ENCODE data around the gene BLVRB. TPM values are rescaled to one million over a fixed set of nuclear protein-coding genes. Genes with fewer than 3 reads are reported as not detected.
A peak's percentile ranks its signal among the peaks of the same experiment; 100 is the strongest.

Gene BLVRB
- total RNA-seq, 1 experiment from 2014 or later = 44.0 TPM

DNA sequence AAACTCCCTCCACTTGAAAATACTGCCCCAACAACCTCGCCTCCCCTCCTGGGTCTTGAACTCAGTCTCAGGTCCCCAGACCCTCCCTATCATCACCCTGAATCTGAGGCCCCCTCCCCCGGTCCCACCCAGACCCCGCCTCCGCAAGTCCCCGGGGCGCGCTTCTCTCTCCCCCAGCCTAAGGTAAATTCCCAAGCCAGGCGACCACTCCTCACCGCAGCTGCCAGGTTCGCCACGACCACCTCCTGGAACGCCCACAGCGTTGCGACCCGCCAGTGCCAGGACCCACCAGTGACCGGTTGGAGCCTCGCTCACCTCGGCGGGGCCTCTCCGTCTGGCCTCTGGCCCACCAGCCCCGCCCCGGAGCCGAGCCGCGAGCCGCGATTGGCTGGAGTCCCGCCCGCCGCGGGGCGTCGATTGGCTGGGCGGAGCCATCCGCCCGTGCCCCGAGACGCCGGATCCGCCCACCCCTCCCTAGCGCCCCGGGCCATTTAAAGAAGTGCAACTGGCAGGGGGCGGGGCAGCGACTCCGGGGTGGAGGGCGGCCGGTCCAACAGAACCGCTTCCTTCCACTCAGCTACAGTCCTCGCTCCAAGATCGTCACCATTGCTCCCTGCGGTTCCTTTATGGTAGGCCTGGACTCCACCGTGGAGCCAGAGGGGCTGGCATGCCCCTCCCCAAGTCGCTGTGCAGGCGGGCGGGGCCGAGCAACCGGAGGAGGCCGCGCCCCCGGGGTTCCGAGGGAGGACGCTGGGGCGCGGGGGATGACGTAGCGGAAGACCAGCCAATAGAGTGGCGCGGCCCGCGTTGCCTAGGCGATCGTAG is 21.3 kb downstream of the BLVRB start, which contains the start of gene SERTAD3:
Gene SERTAD3, minus strand, starts transcription at position 336 of the 825 bp plus-strand sequence. CDS start 2,255 bp downstream, outside the sequence.
- Mint-ChIP-seq H3K27me3 (ENCODE audit: insufficient read depth, unreplicated experiment) (no peaks in the 10 kb centered on the region), H3K9me3 (ENCODE audit: unreplicated experiment) (no peaks in the 10 kb centered on the region), H3K27ac (ENCODE audit: low read depth, unreplicated experiment) (peak within 1 kb of the TSS; percentile 92), H3K36me3 (ENCODE audit: insufficient read depth, unreplicated experiment) (peaks cover 52% of the 10 kb centered on the region), H3K4me1 (ENCODE audit: insufficient read depth, unreplicated experiment) (peaks cover 22% of the 10 kb centered on the region), H3K4me3 (ENCODE audit: unreplicated experiment) (peak within 1 kb of the TSS; percentile 100)
- TF ChIP-seq, protein P1, sequence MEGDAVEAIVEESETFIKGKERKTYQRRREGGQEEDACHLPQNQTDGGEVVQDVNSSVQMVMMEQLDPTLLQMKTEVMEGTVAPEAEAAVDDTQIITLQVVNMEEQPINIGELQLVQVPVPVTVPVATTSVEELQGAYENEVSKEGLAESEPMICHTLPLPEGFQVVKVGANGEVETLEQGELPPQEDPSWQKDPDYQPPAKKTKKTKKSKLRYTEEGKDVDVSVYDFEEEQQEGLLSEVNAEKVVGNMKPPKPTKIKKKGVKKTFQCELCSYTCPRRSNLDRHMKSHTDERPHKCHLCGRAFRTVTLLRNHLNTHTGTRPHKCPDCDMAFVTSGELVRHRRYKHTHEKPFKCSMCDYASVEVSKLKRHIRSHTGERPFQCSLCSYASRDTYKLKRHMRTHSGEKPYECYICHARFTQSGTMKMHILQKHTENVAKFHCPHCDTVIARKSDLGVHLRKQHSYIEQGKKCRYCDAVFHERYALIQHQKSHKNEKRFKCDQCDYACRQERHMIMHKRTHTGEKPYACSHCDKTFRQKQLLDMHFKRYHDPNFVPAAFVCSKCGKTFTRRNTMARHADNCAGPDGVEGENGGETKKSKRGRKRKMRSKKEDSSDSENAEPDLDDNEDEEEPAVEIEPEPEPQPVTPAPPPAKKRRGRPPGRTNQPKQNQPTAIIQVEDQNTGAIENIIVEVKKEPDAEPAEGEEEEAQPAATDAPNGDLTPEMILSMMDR (IDR thresholded peaks at IDR 0.05; ENCODE audit: unreplicated experiment) = no peak
- ChIA-PET CTCF (interaction anchor here (0.5 to 2.5 kb wide), 4 partner anchors 18 to 70 kb away, joined by 3 to 18 read pairs (median 3); no protein-coding TSS in a partner anchor), POLR2A (interaction anchor here (0.5 to 10.0 kb wide), 22 partner anchors 10 to 273 kb away, joined by 3 to 125 read pairs (median 5); partner anchors contain the start of genes AKT2, BLVRB, C19orf47 and COQ8B)
- peak; percentile 96 for DNase-seq (ENCODE audit: unreplicated experiment)
- BruUV-seq (replicated peaks) = no TSS peak
- intact Hi-C loops (cut with micrococcal nuclease) = loop anchor here (1.0 to 5.0 kb wide), 3 partner anchors 21 to 137 kb away; partner anchors contain the start of gene BLVRB

DNA sequence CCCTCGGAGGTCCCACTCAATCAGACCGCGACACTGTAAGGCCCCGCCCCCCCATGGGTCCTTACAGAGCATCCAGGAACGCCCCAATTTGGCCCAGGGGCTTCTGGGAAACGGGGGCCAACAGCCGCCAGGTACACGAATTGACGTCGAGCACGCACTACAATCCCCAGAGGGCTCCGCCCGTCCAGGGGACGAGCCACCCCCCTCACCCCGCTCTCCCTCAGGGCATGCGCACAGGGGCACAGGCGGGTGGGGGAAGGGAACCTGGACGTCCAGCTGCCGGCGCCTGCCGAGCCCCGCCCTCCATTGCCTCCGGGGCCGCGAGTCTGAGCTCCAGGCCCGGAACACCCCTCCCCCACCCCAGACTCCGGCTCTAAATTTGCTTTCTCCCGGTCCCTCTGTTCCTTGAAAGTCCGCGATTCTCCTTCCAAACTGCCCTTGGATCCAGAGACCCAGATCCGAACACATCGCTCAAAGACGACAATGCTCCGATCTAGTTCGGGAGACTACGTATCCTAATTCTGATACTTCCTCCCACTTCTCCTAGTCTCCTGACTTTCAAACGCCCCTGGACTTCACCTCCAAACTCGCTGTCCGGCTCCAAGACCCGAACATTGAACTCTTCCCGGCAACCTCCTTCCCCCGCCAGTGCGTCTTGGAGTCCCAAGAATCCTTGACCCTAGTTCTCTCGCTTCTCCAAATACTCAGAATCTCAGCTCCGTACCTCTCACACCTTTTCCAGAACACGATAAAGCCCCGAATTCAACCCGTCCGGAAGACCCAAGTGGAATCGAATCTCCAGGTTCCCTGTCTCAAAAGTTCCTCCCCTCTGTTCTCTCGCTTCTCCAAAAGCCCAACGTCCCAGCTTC is 22.2 kb downstream of the BLVRB start:
- H3K27me3 Mint-ChIP-seq (ENCODE audit: insufficient read depth, unreplicated experiment) = no peaks in the 10 kb centered on the region
- peak overlapping the region; percentile 100 for H3K4me3 Mint-ChIP-seq (ENCODE audit: unreplicated experiment)
- ChIA-PET CTCF (interaction anchor here (0.6 to 2.5 kb wide), 9 partner anchors 16 to 139 kb away, joined by 3 to 18 read pairs (median 3); no protein-coding TSS in a partner anchor), POLR2A (interaction anchor here (0.5 to 10.0 kb wide), 31 partner anchors 10 to 820 kb away, joined by 3 to 125 read pairs (median 5); partner anchors contain the start of genes AKT2, BLVRB, C19orf47 and COQ8B)
- DNase-seq (ENCODE audit: unreplicated experiment) = peak; percentile 100
- H3K9me3 Mint-ChIP-seq (ENCODE audit: unreplicated experiment) = no peaks in the 10 kb centered on the region
- H3K4me1 Mint-ChIP-seq (ENCODE audit: insufficient read depth, unreplicated experiment) = peaks cover 22% of the 10 kb centered on the region
- H3K27ac Mint-ChIP-seq (ENCODE audit: low read depth, unreplicated experiment) = peak overlapping the region; percentile 92
- H3K36me3 Mint-ChIP-seq (ENCODE audit: insufficient read depth, unreplicated experiment) = peaks cover 56% of the 10 kb centered on the region
- BruUV-seq (replicated peaks) = TSS peak; percentile 85
- intact Hi-C loops (cut with micrococcal nuclease) = loop anchor here (1.0 to 5.0 kb wide), 2 partner anchors 23 to 136 kb away; no protein-coding TSS in a partner anchor
- TF ChIP-seq, protein P1 (IDR thresholded peaks at IDR 0.05; ENCODE audit: unreplicated experiment) = no peak

DNA sequence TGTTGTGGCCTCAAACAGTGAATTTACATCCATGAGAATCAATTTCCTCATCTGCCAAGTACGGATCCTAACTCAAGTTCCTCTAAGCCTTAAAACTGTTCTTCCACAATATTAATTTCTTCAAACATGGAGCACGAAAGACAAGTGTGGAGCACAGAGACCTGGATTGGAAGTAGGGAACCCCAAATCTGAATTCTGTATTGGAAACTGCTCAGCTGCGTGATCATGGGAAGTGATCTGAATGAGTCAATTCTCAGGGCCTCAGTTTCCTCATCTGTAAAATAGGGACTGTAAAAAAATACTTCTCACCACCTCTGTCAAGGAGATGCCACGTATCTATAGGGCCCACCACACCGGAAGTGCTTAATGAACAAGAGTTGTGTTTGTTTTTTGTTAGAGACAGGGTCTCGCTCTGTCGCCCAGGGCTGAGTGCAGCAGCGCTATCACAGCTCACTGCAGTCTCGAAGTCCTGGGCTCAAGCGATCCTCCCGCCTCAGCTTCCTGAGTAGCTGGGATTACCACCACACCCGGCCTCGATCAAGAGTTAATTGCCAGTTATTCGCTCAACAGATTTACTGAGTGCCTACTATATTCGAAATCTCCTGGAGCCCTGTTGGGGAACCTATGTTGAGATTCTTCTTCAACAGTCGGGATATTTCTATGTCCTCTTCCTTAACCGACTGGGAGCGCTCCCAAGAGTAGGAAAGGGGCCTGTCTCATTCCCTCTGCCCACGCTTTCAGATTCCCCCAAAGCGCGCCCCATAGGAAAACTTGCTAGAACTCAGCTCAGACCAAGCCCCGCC is 23.0 kb downstream of the BLVRB start:
- intact Hi-C loops (cut with micrococcal nuclease) = loop anchor here (1.0 to 5.0 kb wide), 2 partner anchors 22 to 135 kb away; no protein-coding TSS in a partner anchor
- H3K27me3 Mint-ChIP-seq (ENCODE audit: insufficient read depth, unreplicated experiment) = no peaks in the 10 kb centered on the region
- BruUV-seq (replicated peaks) = TSS peak; percentile 30
- H3K4me3 Mint-ChIP-seq (ENCODE audit: unreplicated experiment) = peak overlapping the region; percentile 100
- TF ChIP-seq, protein P1 (IDR thresholded peaks at IDR 0.05; ENCODE audit: unreplicated experiment) = no peak
- CTCF ChIA-PET = interaction anchor here (0.6 to 2.5 kb wide), 9 partner anchors 15 to 138 kb away, joined by 3 to 18 read pairs (median 3); no protein-coding TSS in a partner anchor
- peaks cover 50% of the 10 kb centered on the region for H3K36me3 Mint-ChIP-seq (ENCODE audit: insufficient read depth, unreplicated experiment)
- POLR2A ChIA-PET = interaction anchor here (0.6 to 10.0 kb wide), 26 partner anchors 9 to 821 kb away, joined by 3 to 125 read pairs (median 6); partner anchors contain the start of genes AKT2, BLVRB, C19orf47 and COQ8B
- H3K27ac Mint-ChIP-seq (ENCODE audit: low read depth, unreplicated experiment) = peak overlapping the region; percentile 92
- no peaks in the 10 kb centered on the region for H3K9me3 Mint-ChIP-seq (ENCODE audit: unreplicated experiment)
- peaks cover 22% of the 10 kb centered on the region for H3K4me1 Mint-ChIP-seq (ENCODE audit: insufficient read depth, unreplicated experiment)
- no peak for DNase-seq (ENCODE audit: unreplicated experiment)
